ENCODE measurements around the gene HYAL4. TPM values are rescaled to one million over a fixed set of nuclear protein-coding genes. Genes with fewer than 3 reads are reported as not detected.

HYAL4 gene
- total RNA-seq, 1 donor from 2014 or later: 0.20 TPM

GRCh38 chr7:123901101-123901500 lies 56.1 kb downstream of the HYAL4 start:
- no peak for DNase-seq (ENCODE audit: low read depth in 2 of 2)

GRCh38 chr7:123905714-123906113 lies 60.7 kb downstream of the HYAL4 start:
- no peak for DNase-seq (ENCODE audit: low read depth in 2 of 2)

- DNase-seq (ENCODE audit: low read depth in 2 of 2): peak; percentile 14 to 25
Measured at GRCh38 chr7:123916240-123916724, 71.3 kb downstream of the HYAL4 start.

- no peak for DNase-seq (ENCODE audit: low read depth in 2 of 2)
Measured at GRCh38 chr7:123917878-123918277, 72.9 kb downstream of the HYAL4 start.

- DNase-seq (ENCODE audit: low read depth in 2 of 2): no peak
Measured at GRCh38 chr7:123918309-123918708, 73.3 kb downstream of the HYAL4 start.

GRCh38 chr7:123923599-123923998 lies 78.6 kb downstream of the HYAL4 start:
- DNase-seq (ENCODE audit: low read depth in 2 of 2): no peak

- no peak for DNase-seq (ENCODE audit: low read depth in 2 of 2)
Measured at GRCh38 chr7:123924941-123925340, 80.0 kb downstream of the HYAL4 start, which contains the start of gene SPAM1. Gene SPAM1 (plus strand): TSS chr7:123925241. CDS start chr7:123953571, 28,330 bp downstream.

Other genes with a start within 250 kb of the HYAL4 start
- gene ASB15, start 243.3 kb upstream of the HYAL4 start, total RNA-seq: not detected in 2 replicates
- gene LMOD2, start 189.3 kb upstream of the HYAL4 start, total RNA-seq: not detected in 2 replicates
- 8.5 and 10.1 TPM in 2 replicates for gene WASL, start 96.2 kb upstream of the HYAL4 start, total RNA-seq
- not detected in 2 replicates for gene SPAM1, start 80.1 kb downstream of the HYAL4 start, total RNA-seq
- not detected in 2 replicates for gene TMEM229A, start 187.9 kb downstream of the HYAL4 start, total RNA-seq